HG03280 (cell line): ENCODE results near the gene ARRB1.
"Not testable (repeated sequence)": the region's sequence is repeated elsewhere in the genome, so short reads cannot be mapped to it uniquely, and the experiment has no call there.

Experiments
- ATAC-seq: cut with Tn5 transposase; IDR thresholded peaks from one replicate; pipeline ENCODE4 v1.9.1; 2021; ENCODE audit warnings: mild to moderate bottlenecking, moderate library complexity; ENCODE audit not compliant: unreplicated experiment

The ARRB1 gene

GRCh38 chr11:75324189-75324588, 27.3 kb downstream of the ARRB1 start:
- ATAC-seq, result no peak

GRCh38 chr11:75323609-75324008, 27.9 kb downstream of the ARRB1 start:
- ATAC-seq, result no peak

DNA sequence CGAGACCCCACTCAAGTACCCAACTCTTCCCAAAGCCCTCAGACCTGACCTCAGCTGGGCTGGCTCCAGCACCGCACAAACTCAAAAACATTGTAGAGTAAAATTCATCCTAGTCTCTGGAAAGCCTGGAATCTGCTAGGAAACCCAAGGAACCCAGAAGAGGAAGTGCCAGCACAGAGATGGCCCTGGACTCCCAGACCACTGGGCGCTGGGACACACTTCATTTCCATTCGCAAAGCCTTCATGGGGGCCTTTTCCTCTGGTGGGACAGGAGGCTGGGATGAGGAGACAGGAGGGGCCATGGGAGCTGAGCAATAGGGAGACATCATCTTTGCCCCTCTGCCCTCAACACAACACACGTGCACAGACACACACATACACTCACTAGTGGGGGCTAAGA, 30.8 kb downstream of the ARRB1 start:
- no peak for ATAC-seq

DNA sequence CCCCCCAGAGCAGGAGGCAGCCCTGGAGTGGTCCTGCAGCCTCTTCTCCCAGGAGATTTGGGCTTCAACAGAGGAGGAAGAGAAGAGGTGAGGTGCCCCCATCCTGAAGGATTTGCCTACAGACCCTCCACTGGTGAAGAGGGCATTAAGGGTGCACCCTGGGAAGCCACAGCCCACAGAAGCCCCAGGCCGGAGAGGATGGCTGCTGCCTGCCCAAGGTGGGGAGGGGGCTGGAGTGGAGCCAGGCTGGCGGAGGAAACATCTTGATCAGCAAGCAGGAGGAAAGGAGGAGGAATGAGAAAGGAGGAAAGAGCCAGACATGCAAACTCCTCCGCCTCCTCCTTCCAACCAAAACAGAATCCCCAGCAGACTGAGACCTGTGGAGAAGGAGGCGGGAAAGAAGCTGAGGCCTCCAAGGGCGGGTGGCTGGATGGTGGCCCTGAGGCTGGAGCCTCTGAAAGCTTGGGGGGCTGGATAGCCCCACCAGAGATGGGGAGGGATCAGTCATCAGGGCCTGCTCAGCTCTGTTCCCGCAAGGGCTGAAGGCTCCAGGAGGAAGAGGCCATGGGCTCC, 31.3 kb downstream of the ARRB1 start:
- ATAC-seq, result no peak

GRCh38 chr11:75319035-75319877, 32.2 kb downstream of the ARRB1 start:
- ATAC-seq, result no peak

GRCh38 chr11:75317446-75318122, 33.9 kb downstream of the ARRB1 start:
- ATAC-seq, result no peak

GRCh38 chr11:75315439-75315805, 36.0 kb downstream of the ARRB1 start:
- ATAC-seq, result no peak

DNA sequence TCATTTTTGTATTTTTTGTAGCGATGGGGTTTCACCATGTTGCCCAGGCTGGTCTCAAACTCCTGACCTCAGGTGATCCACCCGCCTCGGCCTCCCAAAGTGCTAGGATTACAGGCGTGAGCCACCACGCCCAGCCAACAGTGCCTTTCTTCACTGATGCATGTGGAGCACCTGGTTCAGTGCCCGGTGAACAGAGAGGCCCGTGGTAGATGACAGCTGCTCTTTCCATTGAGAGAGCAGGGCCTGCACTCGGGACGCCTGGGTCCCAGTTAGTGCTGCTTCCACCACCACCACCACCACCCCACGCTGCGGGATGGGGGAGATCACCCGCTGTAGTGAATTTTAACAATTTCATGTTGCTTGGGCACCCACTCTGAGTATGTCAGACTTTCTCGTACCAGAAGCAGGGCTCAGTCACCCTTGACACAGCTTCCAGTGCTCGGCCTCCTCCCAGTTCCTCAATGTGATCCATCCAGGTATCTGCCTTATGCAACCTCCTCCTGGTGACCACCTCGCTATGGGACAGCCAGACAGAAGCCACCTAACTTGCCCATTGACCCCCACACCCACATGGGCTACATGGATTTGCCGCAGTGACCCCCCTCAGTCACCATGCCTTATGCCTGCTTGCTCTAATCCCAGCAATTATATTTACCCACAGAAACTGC, 36.6 kb downstream of the ARRB1 start:
- no peak for ATAC-seq

DNA sequence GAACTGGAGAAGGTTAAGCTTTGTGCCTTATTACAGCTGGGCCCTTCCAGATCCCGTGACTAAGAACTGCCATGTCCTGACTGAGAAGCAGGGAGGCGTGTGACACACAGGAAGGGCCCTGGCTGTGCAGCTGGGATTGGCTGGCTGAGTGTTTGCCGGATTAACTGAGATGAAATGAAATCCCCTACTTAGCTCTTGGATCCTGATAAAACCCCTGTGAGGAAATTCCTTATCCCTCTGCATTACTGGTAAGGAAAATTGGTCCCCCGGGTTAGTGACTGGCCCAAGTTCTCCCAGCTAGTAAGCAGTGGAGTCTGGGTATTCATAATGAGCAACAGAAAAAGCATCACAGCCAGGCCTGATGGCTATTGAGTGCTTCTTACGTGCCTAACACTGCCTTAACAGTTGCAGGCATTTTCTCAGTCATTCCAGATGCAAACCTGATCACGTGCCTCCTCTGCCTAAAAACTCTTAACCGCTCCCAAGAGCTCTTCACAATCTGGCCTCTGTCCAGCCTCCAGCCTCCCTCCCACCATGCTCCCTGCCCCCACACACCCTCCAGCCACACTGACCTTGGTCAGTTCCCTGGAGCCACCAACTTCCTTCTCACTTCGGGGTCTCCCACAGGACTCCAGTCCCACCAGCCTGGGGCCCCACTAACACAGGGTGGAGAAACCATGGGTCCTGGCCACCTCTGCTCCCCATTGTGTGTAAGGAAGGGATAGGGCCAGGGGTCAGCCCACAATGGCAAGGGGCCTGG, 37.8 kb downstream of the ARRB1 start:
- no peak for ATAC-seq

DNA sequence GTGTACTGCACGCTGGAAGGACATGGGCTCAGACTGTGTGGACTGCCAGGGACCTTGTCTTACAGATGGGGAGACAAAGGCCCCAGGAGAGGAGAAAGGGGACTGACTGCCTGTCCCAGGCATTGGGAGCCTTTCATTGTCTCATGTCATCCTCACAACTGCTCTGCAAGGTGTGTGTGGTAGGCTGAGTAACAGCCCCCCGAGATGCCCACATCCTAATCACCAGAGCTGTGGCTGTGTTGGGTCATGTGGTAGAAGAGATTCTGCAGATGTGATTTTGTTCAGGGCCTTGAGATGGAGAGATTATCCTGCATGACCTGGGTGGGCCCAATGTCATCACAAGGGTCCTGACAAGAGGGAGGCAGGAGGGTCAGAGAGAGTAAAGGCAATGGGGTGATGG, 39.1 kb downstream of the ARRB1 start:
- no peak for ATAC-seq

GRCh38 chr11:75311858-75312288, 39.6 kb downstream of the ARRB1 start:
- ATAC-seq, result no peak

DNA sequence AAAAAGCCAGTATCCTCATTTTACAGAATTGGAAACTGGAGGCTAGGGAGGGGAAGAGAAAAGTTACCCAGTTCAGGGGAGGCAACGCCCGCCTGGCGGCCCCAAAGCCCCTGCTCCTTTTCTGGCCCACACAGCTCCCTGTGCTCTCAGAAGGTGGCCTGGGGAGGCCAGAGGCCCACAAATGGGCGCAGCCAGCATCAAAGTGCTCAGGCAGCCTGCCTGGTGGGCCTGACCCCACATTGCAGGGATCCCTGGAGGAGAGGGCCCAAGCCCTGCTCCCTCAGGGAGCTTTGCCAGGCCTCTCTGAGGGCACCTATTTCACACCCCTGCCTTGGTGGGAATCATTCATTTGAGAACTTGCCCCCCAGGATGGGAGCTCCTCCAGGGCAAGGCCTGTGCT, 42.5 kb downstream of the ARRB1 start:
- ATAC-seq, result no peak

GRCh38 chr11:75308116-75308515, 43.3 kb downstream of the ARRB1 start:
- no peak for ATAC-seq

DNA sequence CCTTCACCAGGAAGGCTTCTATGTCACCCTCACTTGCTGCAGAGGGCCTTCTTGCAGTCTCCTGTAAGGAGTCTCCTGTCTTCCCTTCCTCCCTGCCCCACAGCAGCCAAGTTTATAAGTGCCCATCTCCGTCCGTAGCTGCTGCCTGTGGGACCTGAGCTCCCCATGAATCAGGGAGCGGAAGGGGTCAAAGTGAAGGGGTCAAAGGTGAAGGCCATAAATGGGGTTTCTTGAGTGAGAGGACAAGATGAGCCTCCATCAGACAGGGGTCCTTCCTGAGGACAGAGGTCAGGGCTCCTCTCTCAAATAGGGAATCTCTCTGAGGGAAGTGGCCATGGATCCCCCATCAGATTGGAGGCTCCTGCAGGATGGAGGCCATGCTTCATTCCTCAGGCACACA, 44.4 kb downstream of the ARRB1 start:
- ATAC-seq, result no peak

GRCh38 chr11:75306529-75306928, 44.9 kb downstream of the ARRB1 start:
- no peak for ATAC-seq

DNA sequence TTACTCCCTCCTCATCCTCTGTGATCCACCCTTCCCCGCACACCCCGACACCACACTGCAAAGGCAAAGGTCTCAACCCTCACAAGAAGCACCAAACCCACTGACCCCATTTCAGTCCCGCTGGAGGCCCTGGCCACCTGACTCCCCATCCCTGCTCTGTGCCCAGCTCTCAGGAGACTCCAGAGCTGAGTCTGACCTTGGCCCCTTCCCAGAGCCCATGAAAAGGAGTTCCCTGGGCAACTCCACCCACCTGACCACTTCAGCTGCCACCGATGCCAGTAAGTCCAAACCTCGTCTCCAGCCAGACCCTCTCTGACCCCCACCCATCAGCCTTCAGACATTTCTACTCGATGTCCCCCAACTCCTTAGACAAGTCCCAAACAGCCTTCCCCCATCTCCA, 45.5 kb downstream of the ARRB1 start:
- no peak for ATAC-seq

DNA sequence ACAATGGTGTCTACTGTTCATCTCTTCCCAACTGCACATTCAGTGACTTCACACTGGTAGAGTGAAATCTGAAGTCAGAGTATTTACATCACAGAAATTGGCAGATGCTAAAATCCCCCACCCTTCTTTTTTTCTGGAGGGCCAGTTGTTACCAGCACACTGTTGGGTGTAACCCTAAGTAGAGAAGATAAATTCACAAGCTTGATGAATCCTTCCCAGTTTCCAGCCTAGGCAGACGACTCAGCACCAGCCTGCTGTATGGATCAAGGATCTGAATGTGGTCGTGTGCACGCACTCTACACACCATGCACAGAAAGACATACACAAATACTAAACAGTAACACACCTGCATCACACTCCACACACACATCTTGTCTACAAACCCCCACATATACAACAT, 46.0 kb downstream of the ARRB1 start:
- no peak for ATAC-seq

DNA sequence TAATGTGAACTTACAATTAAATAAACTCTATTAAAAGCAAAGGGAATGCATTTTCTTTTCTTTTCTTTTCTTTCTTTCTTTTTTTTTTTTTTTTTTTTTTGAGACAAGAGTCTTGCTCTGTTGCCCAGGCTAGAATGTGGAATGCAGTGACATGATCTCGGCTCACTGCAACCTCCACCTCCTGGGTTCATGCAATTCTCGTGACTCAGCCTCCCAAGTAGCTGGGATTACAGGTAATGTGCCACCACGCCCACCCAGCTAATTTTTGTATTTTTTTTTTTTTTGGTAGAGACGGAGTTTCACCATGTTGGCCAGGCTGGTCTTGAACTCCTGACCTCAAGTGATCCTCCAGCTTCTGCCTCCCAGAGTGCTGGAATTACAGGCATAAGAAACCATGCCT, 46.5 kb downstream of the ARRB1 start:
- not testable (repeated sequence) for ATAC-seq

- ATAC-seq, result no peak
Measured at GRCh38 chr11:75303544-75304224, 47.8 kb downstream of the ARRB1 start.

- no peak for ATAC-seq
Measured at GRCh38 chr11:75302371-75302770, 49.1 kb downstream of the ARRB1 start.
